Tibial artery (tissue), 4 donors: Measurements from ENCODE around the gene DBET.
A peak's percentile ranks its signal among the peaks of the same experiment; 100 is the strongest.
"Not testable (repeated sequence)": the region's sequence is repeated elsewhere in the genome, so short reads cannot be mapped to it uniquely, and the experiment has no call there.

Experiments
- DNase-seq, 2 donors: peaks; one replicate each; pipeline ENCODE4 v3.0.0-alpha.2; 2019
- H3K27ac ChIP-seq, 2 donors: fragments of 200-600 bp; sonication (generic) in 1 of 2; 1 replicate in 1 of 2; 2 replicates in 1 of 2; pipeline ENCODE4 v1.5.1; 2018 to 2019; ENCODE audit warnings: mild to moderate bottlenecking in 1 of 2
- H3K27me3 ChIP-seq, 2 donors: fragments of 200-600 bp; sonication (generic) in 1 of 2; one replicate each; pipeline versions ENCODE4 v1.5.1 to v1.6.0; 2016 to 2019
- H3K36me3 ChIP-seq, 3 donors: fragments of 200-600 bp; sonication (generic) in 2 of 3; one replicate each; pipeline ENCODE4 v1.5.1; 2016 to 2019; ENCODE audit warnings: mild to moderate bottlenecking in 2 of 3
- H3K4me1 ChIP-seq, 4 donors: fragments of 200-600 bp; sonication (generic) in 2 of 4; 1 replicate in 3 of 4; 2 replicates in 1 of 4; pipeline ENCODE4 v1.5.1; 2016 to 2019
- H3K4me3 ChIP-seq, 2 donors: fragments of 200-600 bp; sonication (generic) in 1 of 2; 1 replicate in 1 of 2; 2 replicates in 1 of 2; pipeline ENCODE4 v1.5.1; 2018 to 2019; ENCODE audit warnings: mild to moderate bottlenecking in 2 of 2
- H3K9me3 ChIP-seq, 3 donors: fragments of 200-600 bp; sonication (generic) in 1 of 3; one replicate each; pipeline ENCODE4 v1.5.1; 2016 to 2019
- intact Hi-C: fragments of 100-400 bp; cut with DNase I; formaldehyde crosslinking; loops from one replicate; pipeline ENCODE4 v1.15.0; 2023; ENCODE audit warnings: low total_unique reads
- TF ChIP-seq, protein P1 (sequence below), 2 experiments: fragments of 200-600 bp in 1 of 2; fragments of 450-650 bp in 1 of 2; IDR thresholded peaks; one replicate each; pipeline ENCODE4 v1.5.1; 2017 to 2019; ENCODE audit warnings: antibody characterized with exemption in 2 of 2, mild to moderate bottlenecking in 1 of 2, moderate library complexity in 1 of 2

DBET gene

DNA sequence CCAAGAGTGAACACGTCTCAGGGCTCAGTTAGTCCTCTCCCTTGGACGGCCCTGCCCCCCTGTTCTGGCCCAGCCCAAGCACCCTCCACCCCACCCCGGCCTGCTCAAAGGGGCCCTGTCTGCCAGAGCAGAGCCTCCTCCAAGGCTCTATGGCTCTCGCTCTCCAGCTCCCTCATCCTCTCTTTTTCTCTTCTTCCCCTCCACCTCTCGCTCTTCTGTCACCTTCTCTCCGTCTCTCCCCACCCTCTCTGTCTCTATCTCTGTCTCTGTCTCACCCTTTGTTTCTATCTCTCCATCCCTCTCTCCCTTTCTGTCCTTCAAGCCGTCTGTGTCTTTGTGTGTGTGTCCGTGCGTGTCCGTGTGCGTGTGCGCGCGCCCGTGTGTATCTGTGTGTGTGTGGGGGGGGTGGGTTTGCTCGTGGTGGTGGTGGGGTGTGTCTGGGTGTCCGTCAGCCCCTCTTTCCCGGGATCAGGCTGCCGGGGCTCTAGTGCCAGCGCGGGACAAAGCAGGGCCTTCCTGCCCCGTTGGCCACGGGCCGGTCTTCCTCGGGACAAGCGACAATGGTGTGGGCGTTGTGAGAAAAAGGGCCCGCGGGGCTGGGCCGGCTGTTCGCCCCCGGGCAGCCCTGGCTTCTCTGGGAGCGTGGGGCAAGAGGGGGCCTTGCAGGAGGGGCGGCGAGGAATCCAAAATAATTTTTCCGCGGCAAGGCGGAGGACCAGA, 45.9 kb upstream of the DBET start:
- TF ChIP-seq, protein P1, sequence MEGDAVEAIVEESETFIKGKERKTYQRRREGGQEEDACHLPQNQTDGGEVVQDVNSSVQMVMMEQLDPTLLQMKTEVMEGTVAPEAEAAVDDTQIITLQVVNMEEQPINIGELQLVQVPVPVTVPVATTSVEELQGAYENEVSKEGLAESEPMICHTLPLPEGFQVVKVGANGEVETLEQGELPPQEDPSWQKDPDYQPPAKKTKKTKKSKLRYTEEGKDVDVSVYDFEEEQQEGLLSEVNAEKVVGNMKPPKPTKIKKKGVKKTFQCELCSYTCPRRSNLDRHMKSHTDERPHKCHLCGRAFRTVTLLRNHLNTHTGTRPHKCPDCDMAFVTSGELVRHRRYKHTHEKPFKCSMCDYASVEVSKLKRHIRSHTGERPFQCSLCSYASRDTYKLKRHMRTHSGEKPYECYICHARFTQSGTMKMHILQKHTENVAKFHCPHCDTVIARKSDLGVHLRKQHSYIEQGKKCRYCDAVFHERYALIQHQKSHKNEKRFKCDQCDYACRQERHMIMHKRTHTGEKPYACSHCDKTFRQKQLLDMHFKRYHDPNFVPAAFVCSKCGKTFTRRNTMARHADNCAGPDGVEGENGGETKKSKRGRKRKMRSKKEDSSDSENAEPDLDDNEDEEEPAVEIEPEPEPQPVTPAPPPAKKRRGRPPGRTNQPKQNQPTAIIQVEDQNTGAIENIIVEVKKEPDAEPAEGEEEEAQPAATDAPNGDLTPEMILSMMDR (IDR thresholded peaks at IDR 0.05) = no peak
- no peak for DNase-seq
- no peak overlapping the region for H3K4me3 ChIP-seq
- H3K4me1 ChIP-seq = peaks cover 0 to 62% (median 51%) of the 10 kb centered on the region in 4 donors
- H3K27ac ChIP-seq = no peak overlapping the region
- intact Hi-C loops = no loop called here
- peaks cover 0 to 77% of the 10 kb centered on the region in 2 donors for H3K27me3 ChIP-seq
- H3K36me3 ChIP-seq = no peaks in the 10 kb centered on the region
- no peaks in the 10 kb centered on the region for H3K9me3 ChIP-seq

DNA sequence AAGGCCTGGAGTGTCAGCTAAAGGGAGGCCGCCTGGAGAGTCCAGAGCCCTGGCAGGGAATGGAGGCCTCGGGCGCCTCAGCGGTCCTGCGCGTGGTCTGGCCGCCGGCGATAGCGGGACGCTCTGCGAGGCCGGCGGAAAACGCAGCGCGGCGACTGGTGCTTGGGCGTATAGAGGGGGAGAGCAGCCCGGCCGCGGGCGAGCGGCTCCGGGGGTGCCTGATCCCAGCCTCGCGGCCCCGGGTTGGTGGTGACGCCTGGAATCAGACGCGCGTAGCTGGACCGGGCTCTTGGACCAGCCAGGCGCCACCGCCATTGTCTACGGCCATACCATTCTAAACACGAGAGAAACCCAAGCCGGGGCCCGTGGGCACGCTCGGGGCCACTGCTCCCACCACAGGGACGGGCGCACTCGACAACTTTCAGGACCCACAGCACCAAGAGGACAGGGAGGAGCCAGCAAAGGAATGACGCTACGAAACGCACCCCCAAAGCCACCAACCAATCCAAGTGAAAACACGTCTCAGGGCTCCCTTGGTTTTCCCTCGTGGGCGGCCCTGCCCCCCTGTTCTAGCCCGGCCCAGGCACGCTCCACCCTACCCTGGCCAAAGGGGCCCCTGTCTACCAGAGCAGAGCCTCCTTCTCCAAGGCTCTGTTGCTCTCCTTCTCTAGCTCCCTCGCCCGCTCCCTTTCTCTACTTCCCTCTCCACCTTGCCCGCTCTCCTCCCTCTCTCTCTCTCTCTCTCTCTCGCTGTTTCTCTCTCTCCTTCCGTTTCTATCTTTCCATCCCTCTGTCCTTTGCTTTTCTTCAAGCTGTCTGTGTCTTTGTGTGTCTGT, 45.1 kb upstream of the DBET start:
- Histone ChIP-seq H3K9me3 (no peaks in the 10 kb centered on the region), H3K27me3 (peaks cover 0 to 79% of the 10 kb centered on the region in 2 donors), H3K27ac (no peak overlapping the region), H3K4me3 (no peak overlapping the region), H3K36me3 (no peaks in the 10 kb centered on the region), H3K4me1 (peaks cover 0 to 62% (median 51%) of the 10 kb centered on the region in 4 donors)
- DNase-seq = no peak
- TF ChIP-seq, protein P1 (IDR thresholded peaks at IDR 0.05) = no peak
- intact Hi-C loops = no loop called here

DNA sequence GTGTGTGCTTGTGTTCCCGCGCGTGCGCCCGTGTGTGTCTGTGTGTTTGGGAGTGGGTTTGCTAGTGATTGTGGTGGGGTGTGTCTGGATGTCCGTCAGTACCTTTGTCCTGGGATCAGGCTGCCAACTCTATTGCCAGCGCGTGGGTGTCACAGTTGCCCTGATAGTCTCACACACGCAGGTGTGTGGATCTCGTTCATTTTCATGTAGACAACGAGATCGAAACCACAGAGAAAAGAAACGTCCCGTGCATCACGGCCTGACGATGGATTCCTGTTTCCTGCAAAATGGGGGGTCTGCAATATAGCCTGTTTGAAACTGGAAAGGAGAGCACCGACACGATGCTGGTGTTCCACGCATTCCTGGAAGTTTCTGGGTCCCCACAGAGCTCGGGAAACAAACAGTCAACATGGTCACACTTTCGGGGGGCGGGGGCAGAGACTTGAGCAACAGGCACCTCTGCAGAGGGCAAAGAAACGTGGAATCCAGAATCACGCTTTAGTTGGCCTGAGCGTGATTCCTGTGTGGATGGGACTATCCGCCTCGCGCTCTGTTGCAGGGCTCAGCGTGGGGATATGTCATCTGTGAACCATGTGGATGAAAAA, 44.3 kb upstream of the DBET start:
- peaks cover 0 to 57% (median 48%) of the 10 kb centered on the region in 4 donors for H3K4me1 ChIP-seq
- intact Hi-C loops, H3K36me3 ChIP-seq, H3K4me3 ChIP-seq, H3K9me3 ChIP-seq, H3K27ac ChIP-seq, DNase-seq: not testable (repeated sequence)
- peaks cover 0 to 71% of the 10 kb centered on the region in 2 donors for H3K27me3 ChIP-seq

GRCh38 chr4:190020790-190021717, 43.2 kb upstream of the DBET start:
- DNase-seq = no peak
- TF ChIP-seq, protein P1 (IDR thresholded peaks at IDR 0.05) = no peak
- H3K27ac ChIP-seq = no peak overlapping the region
- intact Hi-C loops = no loop called here
- H3K9me3 ChIP-seq = no peaks in the 10 kb centered on the region
- peaks cover 0 to 63% of the 10 kb centered on the region in 2 donors for H3K27me3 ChIP-seq
- no peaks in the 10 kb centered on the region for H3K36me3 ChIP-seq
- H3K4me3 ChIP-seq = peak overlapping the region; percentile 29 to 39
- H3K4me1 ChIP-seq = peaks cover 0 to 48% (median 40%) of the 10 kb centered on the region in 4 donors

DNA sequence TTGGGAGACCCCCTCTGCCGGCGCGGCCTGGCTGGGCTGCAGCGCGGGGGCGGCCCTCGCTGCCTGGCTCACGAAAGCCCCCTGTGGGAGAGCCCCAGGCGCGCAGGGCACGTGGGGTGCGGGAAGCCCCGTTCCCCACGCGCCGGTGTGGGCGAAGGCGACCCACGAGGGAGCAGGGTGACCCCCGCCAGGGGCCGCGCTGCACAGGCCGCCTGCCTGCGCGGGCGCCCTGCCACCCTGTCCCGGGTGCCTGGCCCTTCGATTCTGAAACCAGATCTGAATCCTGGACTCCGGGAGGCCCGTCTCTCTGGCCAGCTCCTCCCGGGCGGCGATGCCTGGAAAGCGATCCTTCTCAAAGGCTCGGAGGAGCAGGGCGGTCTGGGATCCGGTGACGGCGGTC, 42.3 kb upstream of the DBET start:
- H3K4me1 ChIP-seq = peaks cover 0 to 46% (median 37%) of the 10 kb centered on the region in 4 donors
- H3K27ac ChIP-seq, H3K36me3 ChIP-seq, H3K9me3 ChIP-seq, intact Hi-C loops, DNase-seq: not testable (repeated sequence)
- peaks cover 0 to 54% of the 10 kb centered on the region in 2 donors for H3K27me3 ChIP-seq
- H3K4me3 ChIP-seq = peak overlapping the region; percentile 29 to 40

- H3K36me3 ChIP-seq, DNase-seq, intact Hi-C loops, H3K9me3 ChIP-seq, H3K27ac ChIP-seq: not testable (repeated sequence)
- peak overlapping the region; percentile 34 to 43 for H3K4me3 ChIP-seq
- H3K27me3 ChIP-seq = peaks cover 0 to 46% of the 10 kb centered on the region in 2 donors
- peaks cover 0 to 39% (median 30%) of the 10 kb centered on the region in 4 donors for H3K4me1 ChIP-seq
These were observed 41.6 kb upstream of the DBET start for GRCh38 chr4:190022614-190023281.

- H3K27ac ChIP-seq, intact Hi-C loops, H3K27me3 ChIP-seq, H3K9me3 ChIP-seq, H3K4me1 ChIP-seq, H3K36me3 ChIP-seq, DNase-seq, H3K4me3 ChIP-seq: not testable (repeated sequence)
These were observed 37.1 kb upstream of the DBET start, which contains the start of gene FRG2 for GRCh38 chr4:190027156-190027555. Gene FRG2, minus strand, starts transcription at chr4:190027256. Its CDS starts 52 bp downstream, at chr4:190027204.

- H3K36me3 ChIP-seq, H3K27ac ChIP-seq, DNase-seq, H3K4me3 ChIP-seq, H3K4me1 ChIP-seq, intact Hi-C loops, H3K9me3 ChIP-seq: not testable (repeated sequence)
- H3K27me3 ChIP-seq = peaks cover 0 to 16% of the 10 kb centered on the region in 2 donors
These were observed 33.0 kb upstream of the DBET start for GRCh38 chr4:190031264-190031663.

DNA sequence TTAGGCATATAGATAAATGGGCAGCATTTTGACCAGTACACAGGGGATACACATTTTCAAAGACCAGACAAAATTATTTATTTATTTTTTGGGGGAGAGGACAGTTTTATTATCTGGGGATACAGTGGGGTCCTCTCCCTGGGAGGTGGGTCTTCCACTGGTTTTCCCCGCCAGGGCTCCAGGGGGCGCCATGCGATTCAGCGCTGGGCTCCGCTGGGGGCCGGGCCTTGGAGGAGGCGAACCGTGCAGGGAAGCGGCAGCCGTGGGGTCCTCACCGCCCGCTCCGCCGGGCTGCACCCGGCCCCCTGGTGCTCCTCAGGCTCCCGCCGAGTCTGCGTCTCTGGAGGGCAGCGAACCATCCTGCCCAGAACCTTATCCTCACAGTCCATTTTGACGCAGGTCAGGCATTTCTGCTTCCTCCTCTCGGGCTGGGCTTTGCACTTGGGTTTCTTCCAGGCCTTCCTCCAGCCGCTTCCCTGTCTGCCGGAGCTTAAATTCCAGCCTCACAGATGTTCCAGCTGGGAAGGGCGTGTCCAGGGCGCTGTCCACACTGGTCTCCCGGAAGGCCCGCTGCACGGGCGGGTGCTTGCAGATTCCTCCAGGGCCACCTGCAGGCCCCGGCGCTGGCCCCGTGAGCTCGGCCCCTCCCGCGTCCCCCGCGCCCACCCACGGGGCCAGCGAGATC, 26.5 kb upstream of the DBET start:
- H3K27me3 ChIP-seq = peaks cover 0 to 36% of the 10 kb centered on the region in 2 donors
- DNase-seq, H3K4me3 ChIP-seq, intact Hi-C loops, H3K27ac ChIP-seq, H3K36me3 ChIP-seq, H3K9me3 ChIP-seq, H3K4me1 ChIP-seq: not testable (repeated sequence)
